H1 (cell line): ENCODE data around the gene PCDHB10. TPM values are rescaled to one million over a fixed set of nuclear protein-coding genes. Genes with fewer than 3 reads are reported as not detected.
"Not testable (repeated sequence)": the region's sequence is repeated elsewhere in the genome, so short reads cannot be mapped to it uniquely, and the experiment has no call there.

Source experiments
- CTCF ChIA-PET: fragments of 300-600 bp; sonication (Branson Sonifier 250); formaldehyde crosslinking; loops from one replicate; lab custom pipeline; 2021; ENCODE audit not compliant: partially characterized antibody; lab: Charles Lee
- POLR2A ChIA-PET: fragments of 300-600 bp; sonication (Branson Sonifier 250); formaldehyde crosslinking; loops from one replicate; lab custom pipeline; 2021; ENCODE audit warnings: inconsistent platforms; ENCODE audit not compliant: partially characterized antibody; lab: Charles Lee
- DNase-seq, 2 experiments: peaks; one replicate each; pipeline versions ENCODE4 v3.0.0 to v3.0.0-alpha.2; 2010 to 2022; ENCODE audit warnings: low spot score in 2 of 2, low read depth in 1 of 2, mixed read lengths in 1 of 2
- FAIRE-seq: peaks from 2 replicates; lab custom pipeline; 2011; peaks lifted over from hg19 to GRCh38; lab: Jason Lieb, UNC
- H2AFZ ChIP-seq: 2 replicates; pipeline ENCODE4 v1.8.1; 2012; ENCODE audit warnings: low read length, inconsistent platforms
- H2AK5ac ChIP-seq: 2 replicates; pipeline ENCODE4 v1.6.1; 2013; ENCODE audit warnings: low read depth, low read length
- H2BK120ac ChIP-seq: replicated peaks from 2 replicates; pipeline ENCODE3; 2013; ENCODE audit warnings: low read depth, low read length, inconsistent platforms
- H2BK12ac ChIP-seq: 2 replicates; pipeline ENCODE4 v1.6.1; 2013; ENCODE audit warnings: low read depth, low read length
- H2BK15ac ChIP-seq: 2 replicates; pipeline ENCODE4 v1.6.1; 2013; ENCODE audit warnings: low read length
- H2BK20ac ChIP-seq: 2 replicates; pipeline ENCODE4 v1.6.1; 2013; ENCODE audit warnings: low read length
- H2BK5ac ChIP-seq: 2 replicates; pipeline ENCODE4 v1.6.1; 2013; ENCODE audit warnings: low read depth, low read length
- H3K14ac ChIP-seq: 2 replicates; pipeline ENCODE4 v1.6.1; 2013; ENCODE audit warnings: inconsistent platforms; ENCODE audit not compliant: insufficient read length
- H3K18ac ChIP-seq: 2 replicates; pipeline ENCODE4 v1.6.1; 2013; ENCODE audit warnings: low read length; ENCODE audit errors: extremely low read depth
- H3K23ac ChIP-seq: 2 replicates; pipeline ENCODE4 v1.6.1; 2013; ENCODE audit warnings: inconsistent platforms; ENCODE audit not compliant: insufficient read length
- H3K23me2 ChIP-seq: 2 replicates; pipeline ENCODE4 v1.6.1; 2013; ENCODE audit warnings: low read depth, low read length
- H3K27ac ChIP-seq: 2 replicates; pipeline ENCODE4 v1.6.1; 2011; ENCODE audit warnings: low read depth, low read length, inconsistent platforms
- H3K27me3 ChIP-seq, 4 experiments: replicated peaks in 1 of 4; 1 replicate in 1 of 4; 2 replicates in 3 of 4; pipeline versions ENCODE4 v1.6.1 to v1.8.1; 2011 to 2013; ENCODE audit warnings: low read length in 3 of 4, mild to moderate bottlenecking in 3 of 4, inconsistent platforms in 2 of 4, mixed read lengths in 2 of 4, moderate library complexity in 1 of 4; ENCODE audit not compliant: control insufficient read depth in 3 of 4, insufficient read depth in 3 of 4; ENCODE audit errors: extremely low read depth in 1 of 4
- H3K36me3 ChIP-seq, 4 experiments: 2 replicates each; pipeline versions ENCODE4 v1.6.1 to v1.8.1; 2011 to 2013; ENCODE audit warnings: mild to moderate bottlenecking in 4 of 4, low read length in 3 of 4, moderate library complexity in 2 of 4, control low read depth in 1 of 4, inconsistent platforms in 1 of 4; ENCODE audit not compliant: insufficient read depth in 4 of 4, control insufficient read depth in 2 of 4
- H3K4ac ChIP-seq: replicated peaks from 2 replicates; pipeline ENCODE3; 2013; ENCODE audit warnings: low read length, low read depth, mixed read lengths, inconsistent platforms; ENCODE audit not compliant: insufficient read length
- H3K4me1 ChIP-seq, 4 experiments: replicated peaks in 1 of 4; 1 replicate in 1 of 4; 2 replicates in 3 of 4; pipeline versions ENCODE4 v1.6.1 to v1.8.1; 2011 to 2013; ENCODE audit warnings: low read length in 3 of 4, inconsistent platforms in 2 of 4, mixed read lengths in 1 of 4; ENCODE audit not compliant: insufficient read depth in 4 of 4, control insufficient read depth in 3 of 4
- H3K4me2 ChIP-seq, 2 experiments: 2 replicates each; pipeline versions ENCODE4 v1.6.1 to v1.8.1; 2011 to 2013; ENCODE audit warnings: low read depth in 2 of 2, low read length in 2 of 2, control low read depth in 1 of 2, inconsistent platforms in 1 of 2, mild to moderate bottlenecking in 1 of 2; ENCODE audit not compliant: insufficient read depth in 1 of 2
- H3K4me3 ChIP-seq, 4 experiments: fragments of 200-600, 300-600 bp in 1 of 4; sonication (generic), shearing (Covaris generic), sonication (Bioruptor Twin) in 1 of 4; 2 replicates each; pipeline versions ENCODE4 v1.5.1 to v1.8.1; 2011 to 2016; ENCODE audit warnings: low read length in 4 of 4, low read depth in 3 of 4, control low read depth in 2 of 4, inconsistent platforms in 2 of 4, mild to moderate bottlenecking in 2 of 4, mixed read lengths in 1 of 4, moderate library complexity in 1 of 4; ENCODE audit not compliant: insufficient read depth in 2 of 4; ENCODE audit errors: extremely low read depth in 1 of 4
- H3K56ac ChIP-seq: replicated peaks from 2 replicates; pipeline ENCODE3; 2013; ENCODE audit warnings: low read depth, mild to moderate bottlenecking, mixed read lengths, low read length, inconsistent platforms; ENCODE audit not compliant: insufficient read length
- H3K79me1 ChIP-seq: 2 replicates; pipeline ENCODE4 v1.6.1; 2013; ENCODE audit warnings: low read depth, low read length, control low read depth
- H3K79me2 ChIP-seq, 2 experiments: 2 replicates each; pipeline versions ENCODE4 v1.6.1 to v1.8.1; 2012 to 2013; ENCODE audit warnings: low read length in 2 of 2, mild to moderate bottlenecking in 2 of 2, inconsistent platforms in 1 of 2; ENCODE audit not compliant: insufficient read depth in 2 of 2, control insufficient read depth in 1 of 2
- H3K9ac ChIP-seq, 4 experiments: replicated peaks in 1 of 4; 1 replicate in 1 of 4; 2 replicates in 3 of 4; pipeline versions ENCODE4 v1.6.1 to v1.8.1; 2011 to 2013; ENCODE audit warnings: low read depth in 3 of 4, low read length in 3 of 4, control low read depth in 2 of 4, mild to moderate bottlenecking in 2 of 4, moderate library complexity in 2 of 4, inconsistent platforms in 1 of 4; ENCODE audit errors: extremely low read depth in 1 of 4
- H3K9me3 ChIP-seq, 2 experiments: 2 replicates each; pipeline versions ENCODE4 v1.6.1 to v1.8.1; 2012 to 2013; ENCODE audit warnings: mild to moderate bottlenecking in 2 of 2, moderate library complexity in 2 of 2, control low read depth in 1 of 2, inconsistent platforms in 1 of 2, low read depth in 1 of 2, low read length in 1 of 2, mixed read lengths in 1 of 2; ENCODE audit not compliant: insufficient read depth in 2 of 2
- H4K20me1 ChIP-seq, 2 experiments: replicated peaks in 1 of 2; 2 replicates each; pipeline versions ENCODE3 to v1.8.1; 2011 to 2013; ENCODE audit warnings: inconsistent platforms in 2 of 2, low read length in 2 of 2, mild to moderate bottlenecking in 1 of 2; ENCODE audit not compliant: insufficient read depth in 2 of 2, control insufficient read depth in 1 of 2
- H4K5ac ChIP-seq: 2 replicates; pipeline ENCODE4 v1.6.1; 2013; ENCODE audit warnings: low read length, low read depth, mixed read lengths, inconsistent platforms; ENCODE audit not compliant: insufficient read length
- H4K8ac ChIP-seq: 2 replicates; pipeline ENCODE4 v1.8.0; 2013; ENCODE audit warnings: mild to moderate bottlenecking, moderate library complexity, low read length, inconsistent platforms; ENCODE audit not compliant: insufficient read depth; ENCODE audit errors: extremely low read depth
- H4K91ac ChIP-seq: replicated peaks from 2 replicates; pipeline ENCODE3; 2013; ENCODE audit warnings: low read length, mixed read lengths, inconsistent platforms; ENCODE audit not compliant: insufficient read length
- ASH2L ChIP-seq: fragments of 200-600, 300-600 bp; sonication (generic); IDR thresholded peaks from one replicate; pipeline ENCODE4 v1.7.1; 2017; ENCODE audit warnings: low read length
- POLR2AphosphoS5 ChIP-seq: IDR thresholded peaks from 2 replicates; pipeline ENCODE4 v1.6.1; 2011; ENCODE audit warnings: low read depth, low read length
- POU5F1 ChIP-seq: IDR thresholded peaks from 2 replicates; pipeline ENCODE4 v1.6.1; 2011; ENCODE audit warnings: low read depth, mild to moderate bottlenecking, low read length, moderate library complexity
- RNF2 ChIP-seq: fragments of 200-900, 300-1000 bp; sonication (generic); IDR thresholded peaks from 2 replicates; pipeline ENCODE4 v1.7.1; 2016; ENCODE audit warnings: borderline replicate concordance, low read depth, mild to moderate bottlenecking, antibody characterized with exemption, low read length; ENCODE audit not compliant: poor library complexity, severe bottlenecking; ENCODE audit errors: missing control alignments
- SAP30 ChIP-seq: fragments of 300-600 bp; sonication (generic); IDR thresholded peaks from 2 replicates; pipeline ENCODE4 v1.7.1; 2012; ENCODE audit warnings: low read length, moderate library complexity, mild to moderate bottlenecking, inconsistent platforms; ENCODE audit not compliant: insufficient read depth, insufficient replicate concordance
- SP4 ChIP-seq: IDR thresholded peaks from 2 replicates; pipeline ENCODE4 v1.6.1; 2012; ENCODE audit warnings: low read length, inconsistent platforms
- SRF ChIP-seq: IDR thresholded peaks from 2 replicates; pipeline ENCODE4 v1.6.1; 2011; ENCODE audit warnings: mild to moderate bottlenecking, low read depth, low read length, moderate library complexity
- TBP ChIP-seq: IDR thresholded peaks from 2 replicates; pipeline ENCODE4 v1.6.1; 2011; ENCODE audit warnings: low read depth, low read length, improper control_type of control experiment
- WGBS, 2 experiments: shearing (Covaris generic) in 1 of 2; methylation state at CpG; one replicate each; pipeline versions ENCODE4 v1.1.6 to v1.1.7; 2013 to 2015; ENCODE audit warnings: low lambda C conversion rate in 2 of 2, mixed read lengths in 2 of 2, inconsistent platforms in 1 of 2, low coverage in 1 of 2, missing lambda C conversion rate in 1 of 2; ENCODE audit not compliant: insufficient replicate concordance in 2 of 2, insufficient coverage in 1 of 2, insufficient read length in 1 of 2; ENCODE audit errors: extremely low coverage in 1 of 2, missing lambda C conversion rate in 1 of 2; 5-methylcytosine and 5-hydroxymethylcytosine counted together
- polyA plus RNA-seq, 7 experiments: library from polyadenylated mRNA; depleted of rRNA in 3 of 7; stranded (reverse) in 5 of 7; unstranded in 2 of 7; fragments of >200 nt in 5 of 7; fragments of 200-250 nt in 2 of 7; gene quantifications; 1 replicate in 5 of 7; 2 replicates in 1 of 7; 4 replicates in 1 of 7; pipeline versions ENCODE4 v1.2.1 to v1.2.3, GENCODE V29; 2011 to 2013; ENCODE audit warnings: missing spikeins in 2 of 7, mixed read lengths in 2 of 7
- total RNA-seq: library from RNA; stranded (reverse); fragmentation: NEBNext Ultra II Directional; extraction: Animal tissue kit (Norgen Biotek cat#: 25700); gene quantifications from 2 replicates; pipeline ENCODE4 v1.2.1, GENCODE V29; 2021

The PCDHB10 gene
- total and polyA plus RNA-seq, 2 of the 8 experiments (the other 6 are each of a cell fraction or from before 2014, with no cell fraction given), result 1.3 to 1.8 TPM

- TF ChIP-seq TBP, result no peak
- TF ChIP-seq SP4, result no peak
- no peak for TF ChIP-seq SRF
- no peak for TF ChIP-seq POU5F1
- TF ChIP-seq ASH2L, result no peak
- TF ChIP-seq SAP30, result no peak
- TF ChIP-seq POLR2AphosphoS5, result no peak
- no peak for TF ChIP-seq RNF2
These were observed 16.3 kb downstream of the PCDHB10 start, which contains the start of gene PCDHB12 (continued) for GRCh38 chr5:141208478-141208877.

- H2BK20ac ChIP-seq, H4K91ac ChIP-seq, H2BK12ac ChIP-seq, POLR2A ChIA-PET, H2AFZ ChIP-seq, H3K79me1 ChIP-seq, H4K8ac ChIP-seq, H3K4me2 ChIP-seq, H3K79me2 ChIP-seq, H3K14ac ChIP-seq, H3K27me3 ChIP-seq, H4K20me1 ChIP-seq, DNase-seq, H2AK5ac ChIP-seq, H2BK5ac ChIP-seq, H3K4me3 ChIP-seq, CTCF ChIA-PET, H3K9ac ChIP-seq, H3K36me3 ChIP-seq, H3K4ac ChIP-seq, H3K56ac ChIP-seq, H3K4me1 ChIP-seq, H3K23me2 ChIP-seq, H4K5ac ChIP-seq, FAIRE-seq, H3K23ac ChIP-seq, H2BK15ac ChIP-seq, H3K18ac ChIP-seq, H2BK120ac ChIP-seq, H3K27ac ChIP-seq: not testable (repeated sequence)
- 91% methylated on average over 35 of the region's 39 CpGs; no CpG with 5 or more reads in 1 of the 2 experiments for WGBS, 2 experiments
- peaks cover 5 to 20% of the 10 kb centered on the region in 2 experiments; a peak in 3 of 4 replicates for H3K9me3 ChIP-seq
These were observed 18.1 kb downstream of the PCDHB10 start for GRCh38 chr5:141210281-141210680.
